ENCODE measurements around the gene MIB1.
A peak's percentile ranks its signal among the peaks of the same experiment; 100 is the strongest.
"Not testable (repeated sequence)": the region's sequence is repeated elsewhere in the genome, so short reads cannot be mapped to it uniquely, and the experiment has no call there.

Gene MIB1

DNA sequence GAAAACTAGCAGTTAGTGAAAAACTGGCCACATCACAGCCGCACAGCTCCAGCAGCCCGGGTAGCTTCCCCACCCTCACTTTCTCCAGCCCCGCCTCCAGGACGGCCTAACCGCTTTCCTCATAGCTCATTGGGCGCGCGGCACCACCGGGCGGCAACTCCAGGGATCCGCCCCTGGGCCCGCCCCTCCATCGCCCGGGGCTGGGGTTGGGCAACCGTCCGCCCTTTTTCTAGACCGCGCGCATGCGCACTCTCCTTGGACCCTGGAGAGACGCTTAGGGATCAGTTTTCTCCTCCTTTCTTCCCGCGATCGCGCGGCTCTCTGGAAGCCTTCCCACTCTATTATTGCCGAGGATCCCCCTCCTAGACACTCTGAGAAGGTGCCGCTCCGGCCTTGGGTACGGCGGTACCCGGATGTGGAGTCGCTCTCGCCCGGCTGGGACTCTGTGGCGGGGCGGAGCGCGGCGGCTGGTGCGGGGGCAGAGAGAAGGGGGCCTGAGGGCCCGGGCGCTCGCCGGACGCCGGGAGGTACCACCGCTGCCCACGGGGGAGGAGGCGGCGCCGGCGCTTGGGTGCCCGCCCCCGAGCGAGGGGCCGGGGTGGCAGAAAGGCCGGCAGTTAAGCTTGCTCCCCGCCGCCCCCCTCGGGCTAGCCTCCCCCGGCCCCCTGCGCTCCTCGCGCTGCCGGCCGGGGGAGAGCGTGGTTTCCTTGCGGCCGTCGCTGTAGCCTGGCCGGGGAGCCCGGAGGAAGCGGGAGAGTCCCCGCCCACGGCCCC is at the start of gene MIB1:
TSS of gene MIB1 (plus strand) at position 255 of the 774 bp plus-strand sequence. CDS start 792 bp downstream, outside the sequence.
- DNase-seq: peak; percentile 99

DNA sequence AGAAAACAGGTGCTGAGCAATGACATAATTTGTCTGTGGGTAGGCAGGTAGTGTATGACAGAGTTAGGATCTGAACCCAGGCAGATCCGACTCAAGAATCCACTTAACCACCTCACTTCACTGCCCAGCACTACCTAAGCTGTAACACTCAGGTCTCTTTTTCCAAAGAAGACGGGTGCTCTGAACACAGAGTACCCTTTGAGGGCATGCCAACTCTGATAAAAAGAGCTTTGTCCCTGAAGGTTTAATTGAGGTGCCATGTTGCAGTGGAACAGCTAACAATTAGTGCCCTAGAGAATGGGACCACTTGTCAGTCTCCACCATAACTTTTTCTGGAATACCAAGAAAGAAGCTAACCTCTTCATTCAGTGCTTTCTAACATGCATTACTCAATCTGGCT is 47.3 kb upstream of the MIB1 start:
- DNase-seq: no peak

DNA sequence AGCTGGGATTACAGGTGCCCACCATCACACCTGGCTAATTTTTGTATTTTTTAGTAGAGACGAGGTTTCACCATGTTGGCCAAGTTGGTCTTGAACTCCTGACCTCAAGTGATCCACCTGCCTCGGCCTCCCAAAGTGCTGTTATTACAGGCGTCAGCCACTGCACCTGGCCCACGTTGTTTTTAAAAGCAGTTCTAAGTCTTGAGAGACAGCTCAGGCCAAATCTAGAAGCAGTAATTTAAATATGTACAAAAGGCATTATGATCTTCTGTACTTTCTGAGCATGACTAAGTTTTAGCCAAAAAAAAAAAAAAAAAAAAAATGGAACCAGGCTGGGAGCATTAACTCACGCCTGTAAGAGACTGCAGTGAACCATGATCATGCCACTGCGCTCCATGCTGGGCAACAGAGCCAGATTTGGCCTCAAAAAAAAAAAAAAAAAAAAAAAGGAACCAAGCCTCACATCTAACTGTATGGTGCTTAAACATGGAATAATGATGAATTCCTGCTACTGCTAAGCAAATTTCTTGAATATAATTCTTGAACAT is 40.0 kb upstream of the MIB1 start:
- no peak for DNase-seq

DNA sequence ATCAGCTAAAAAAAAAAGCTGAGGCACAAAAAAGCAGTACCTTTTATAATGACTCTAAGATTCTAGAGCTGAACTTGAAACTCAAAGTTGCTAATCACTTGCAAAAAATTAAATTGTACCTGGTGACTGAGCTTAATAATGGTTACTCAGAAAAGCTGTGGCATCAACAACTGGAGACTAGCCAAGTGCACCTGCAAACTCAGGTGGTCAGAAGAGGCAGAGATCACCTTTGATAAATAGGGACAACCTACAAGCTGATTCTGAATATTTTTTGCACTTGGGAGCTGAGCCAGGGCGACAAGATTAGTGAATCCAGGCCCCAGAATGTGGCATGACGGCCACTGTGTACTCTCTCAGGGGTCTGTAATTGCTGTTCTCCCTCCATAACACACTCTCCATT is 39.0 kb upstream of the MIB1 start:
- no peak for DNase-seq

DNA sequence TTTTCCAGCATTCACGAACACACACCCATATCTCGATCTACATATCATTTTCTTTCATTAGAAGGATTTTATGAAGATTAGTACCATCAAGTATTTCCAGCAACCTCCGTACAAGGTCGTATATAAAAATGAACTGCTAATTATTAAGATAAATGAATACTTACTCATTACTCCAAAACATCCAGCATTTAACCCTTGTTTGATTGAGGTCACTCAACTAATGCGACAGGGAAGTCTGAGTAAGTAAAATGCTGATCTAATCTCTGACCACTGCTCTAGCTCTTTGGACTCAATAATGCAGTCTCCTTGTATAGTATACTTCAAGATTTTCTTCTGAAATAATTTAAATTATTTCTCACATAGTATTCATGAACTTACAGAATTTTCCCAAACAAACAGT is 38.0 kb upstream of the MIB1 start:
- no peak for DNase-seq

DNA sequence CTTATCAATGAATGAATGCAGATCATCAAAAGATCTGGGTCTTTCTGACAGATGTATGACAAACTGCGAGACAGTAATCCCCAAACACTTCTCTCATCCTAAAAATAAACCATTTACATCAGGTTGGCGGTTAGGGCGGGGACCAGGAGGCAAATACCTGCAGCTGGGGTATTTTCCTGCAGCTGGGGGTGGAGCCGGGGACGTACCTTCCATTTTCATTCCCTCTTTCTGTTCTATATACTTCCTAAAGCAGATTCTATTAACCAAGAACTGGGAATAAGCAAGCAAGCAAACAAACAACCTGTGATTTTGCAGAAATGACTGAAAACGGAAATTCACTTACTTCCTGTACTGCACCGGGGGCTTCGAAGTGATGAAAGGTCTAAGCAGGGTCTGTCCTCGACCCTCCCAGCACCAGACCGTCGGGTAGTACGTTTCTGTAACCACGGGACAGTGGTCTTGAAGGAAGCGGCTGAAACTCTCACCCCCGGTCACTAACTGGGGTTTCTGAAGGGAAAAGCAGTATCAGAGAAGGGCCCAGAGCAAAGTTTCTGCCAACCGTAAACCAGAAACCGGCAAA is 37.3 kb upstream of the MIB1 start:
- DNase-seq: peak; percentile 18

DNA sequence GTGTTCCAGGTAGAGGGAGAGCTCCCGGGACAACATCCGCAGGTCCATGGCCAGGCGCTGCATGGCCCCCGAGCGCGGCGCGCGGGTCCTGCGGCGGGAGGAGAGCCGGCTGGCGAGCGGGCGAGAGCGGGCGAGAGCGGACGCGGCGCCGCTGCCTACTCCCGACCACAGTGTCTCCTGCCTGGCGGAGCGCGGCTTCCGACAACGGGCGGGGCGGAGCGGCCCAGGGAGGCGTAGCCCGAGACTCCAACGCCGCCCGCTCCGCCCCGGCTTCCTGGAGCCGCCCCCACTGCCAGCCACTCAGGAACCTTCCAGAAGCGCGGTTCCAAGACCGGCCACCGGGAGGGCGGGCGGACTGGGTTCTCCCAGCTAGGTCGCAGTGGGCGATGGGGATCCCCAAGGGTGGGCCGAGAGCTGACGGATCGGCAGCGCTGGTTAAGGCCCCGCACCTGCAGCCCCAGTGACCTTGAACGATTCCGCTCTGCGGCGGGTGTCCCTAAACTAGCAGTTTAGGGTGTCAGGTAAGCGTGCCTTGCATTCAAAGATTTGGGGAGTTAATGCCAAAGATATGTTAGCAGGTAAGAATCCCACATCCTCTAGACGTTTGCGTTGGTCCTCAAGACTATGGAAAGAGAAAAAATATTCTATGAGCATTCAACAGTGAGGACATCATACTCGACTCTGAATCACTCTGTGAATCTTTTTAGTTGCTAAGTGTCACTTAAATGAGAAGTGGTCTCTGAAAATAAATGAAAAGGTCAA is 35.8 kb upstream of the MIB1 start, which contains the start of gene ABHD3:
TSS of gene ABHD3 (minus strand) at position 172 of the 762 bp plus-strand sequence. CDS start at position 63, 109 bp downstream.
- peak; percentile 91 for DNase-seq

DNA sequence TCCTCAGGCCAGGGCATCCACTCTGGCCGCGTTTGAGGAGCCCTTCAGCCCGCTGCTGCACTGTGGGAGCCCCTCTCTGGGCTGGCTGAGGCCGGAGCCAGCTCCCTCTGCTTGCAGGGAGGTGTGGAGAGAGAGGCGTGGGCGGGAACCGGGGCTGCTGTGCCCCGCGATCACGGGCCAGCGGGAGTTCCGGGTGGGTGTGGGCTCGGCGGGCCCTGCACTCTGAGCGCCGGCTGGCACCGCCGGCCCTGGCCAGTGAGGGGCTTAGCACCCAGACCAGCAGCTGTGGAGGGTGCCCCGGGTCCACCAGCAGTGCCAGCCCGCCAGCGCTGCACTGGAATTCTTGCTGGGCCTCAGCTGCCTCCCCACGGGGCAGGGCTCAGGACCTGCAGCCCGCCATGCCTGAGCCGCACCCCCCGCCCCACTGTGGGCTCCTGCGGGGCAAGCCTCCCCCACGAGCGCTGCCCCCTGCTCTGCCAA is 34.2 kb upstream of the MIB1 start:
- DNase-seq: no peak

DNA sequence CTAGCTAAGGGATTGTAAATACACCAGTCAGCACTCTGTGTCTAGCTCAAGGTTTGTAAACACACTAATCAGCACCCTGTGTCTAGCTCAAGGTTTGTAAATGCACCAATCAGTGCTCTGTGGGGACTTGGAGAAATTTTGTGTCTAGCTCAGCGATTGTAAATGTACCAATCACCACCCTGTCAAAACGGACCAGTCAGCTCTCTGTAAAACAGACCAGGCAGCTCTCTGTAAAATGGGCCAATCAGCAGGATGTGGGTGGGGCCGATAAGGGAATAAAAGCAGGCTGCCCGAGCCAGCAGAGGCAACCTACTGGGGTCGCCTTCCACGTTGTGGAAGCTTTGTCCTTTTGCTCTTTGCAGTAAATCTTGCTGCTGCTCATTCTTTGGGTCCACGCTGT is 33.5 kb upstream of the MIB1 start:
- DNase-seq: not testable (repeated sequence)

DNA sequence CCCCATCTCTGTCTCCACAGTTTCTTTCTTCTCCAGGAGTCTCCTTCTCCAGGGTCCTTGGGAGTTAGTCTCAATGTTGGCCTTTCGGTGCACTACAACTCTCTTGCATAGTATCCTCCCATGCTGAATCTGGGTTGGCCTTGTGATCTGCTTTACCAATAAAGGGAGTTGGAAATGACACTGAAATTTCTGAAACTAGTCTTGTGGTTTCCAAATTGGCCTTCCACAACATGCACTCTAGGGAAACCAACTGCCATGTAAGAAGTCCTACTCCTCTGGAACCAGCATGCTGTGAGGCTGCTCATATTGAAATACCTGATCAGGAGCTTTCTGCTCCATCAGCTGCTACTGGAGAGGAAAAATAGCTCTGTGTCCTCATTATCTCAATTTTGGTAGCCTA is 26.1 kb upstream of the MIB1 start:
- DNase-seq: no peak

DNA sequence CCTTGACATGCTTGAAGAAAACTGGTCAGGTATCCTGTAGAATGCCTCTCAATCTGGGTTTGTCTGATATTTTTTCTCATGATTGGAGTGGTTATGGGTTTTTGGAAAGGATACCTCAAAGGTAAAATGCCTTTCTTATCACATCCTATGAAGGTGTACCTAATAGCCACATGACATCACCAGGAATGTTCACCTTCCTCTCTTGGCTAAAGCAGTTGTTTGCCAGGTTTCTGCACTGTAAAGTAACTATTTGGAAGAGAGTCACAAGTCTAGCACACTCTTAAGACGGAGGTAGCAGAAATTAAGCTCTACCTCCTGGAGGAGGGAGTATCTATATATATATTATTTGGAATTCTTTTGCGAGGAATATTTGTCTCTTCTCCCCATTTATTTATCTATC is 17.9 kb upstream of the MIB1 start:
- no peak for DNase-seq

DNA sequence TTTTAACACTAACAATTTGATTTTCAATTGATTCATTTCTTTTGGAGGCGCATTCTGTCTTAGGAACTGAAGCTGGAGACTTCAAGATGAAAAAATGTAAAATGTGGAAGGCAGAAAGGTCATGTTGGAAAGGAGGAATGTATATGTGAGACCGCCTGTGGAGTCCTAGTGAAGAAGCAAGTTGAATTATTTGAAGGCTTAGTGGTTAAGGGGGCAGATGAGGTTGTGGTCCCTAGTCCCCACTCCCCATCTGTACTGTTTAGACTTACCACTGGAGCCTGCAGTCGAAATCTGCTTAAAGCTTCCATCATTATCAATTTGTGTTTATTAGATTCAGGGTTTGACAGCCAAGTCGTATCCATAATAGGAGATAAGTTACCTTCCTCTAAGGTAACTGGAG is 15.4 kb upstream of the MIB1 start:
- DNase-seq: no peak

DNA sequence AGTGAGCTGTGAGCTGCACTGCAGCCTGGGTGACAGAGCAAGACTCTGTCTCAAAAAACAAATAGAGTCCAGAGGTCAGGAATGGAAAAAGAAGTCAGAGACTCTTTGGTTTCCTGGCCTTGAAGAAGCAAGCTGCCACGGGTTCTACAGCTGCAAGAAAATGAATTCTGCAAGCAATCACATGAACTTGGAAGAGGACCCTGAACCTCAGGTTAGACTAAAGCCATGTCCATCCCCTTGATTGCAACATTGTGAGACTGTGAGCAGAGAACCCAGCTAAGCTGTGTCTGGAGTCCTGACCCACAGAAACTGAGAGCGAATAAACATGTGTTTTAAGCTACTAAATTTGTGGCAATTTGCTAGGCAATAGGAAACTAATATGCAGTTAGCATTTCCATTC is 12.9 kb upstream of the MIB1 start:
- DNase-seq: no peak

DNA sequence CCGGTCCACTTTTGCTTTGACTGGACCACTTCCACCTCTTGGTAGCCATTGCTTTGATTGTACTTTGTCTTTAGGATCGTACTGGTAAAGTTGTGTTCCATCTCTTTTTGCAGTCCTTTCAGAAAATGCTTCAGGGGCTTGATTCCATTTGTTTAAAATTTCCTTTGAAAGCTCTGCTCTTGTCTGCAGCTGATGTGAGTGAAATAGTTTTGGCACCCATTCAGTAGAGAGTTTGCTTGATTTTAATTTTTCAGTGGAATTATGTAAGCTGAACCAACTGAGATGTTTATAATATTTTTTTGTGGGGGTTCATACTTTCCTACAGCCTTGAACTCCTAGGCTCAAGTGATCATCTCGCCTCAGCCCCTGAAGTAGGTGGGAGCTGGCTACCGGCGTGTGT is 7.6 kb upstream of the MIB1 start:
- no peak for DNase-seq

DNA sequence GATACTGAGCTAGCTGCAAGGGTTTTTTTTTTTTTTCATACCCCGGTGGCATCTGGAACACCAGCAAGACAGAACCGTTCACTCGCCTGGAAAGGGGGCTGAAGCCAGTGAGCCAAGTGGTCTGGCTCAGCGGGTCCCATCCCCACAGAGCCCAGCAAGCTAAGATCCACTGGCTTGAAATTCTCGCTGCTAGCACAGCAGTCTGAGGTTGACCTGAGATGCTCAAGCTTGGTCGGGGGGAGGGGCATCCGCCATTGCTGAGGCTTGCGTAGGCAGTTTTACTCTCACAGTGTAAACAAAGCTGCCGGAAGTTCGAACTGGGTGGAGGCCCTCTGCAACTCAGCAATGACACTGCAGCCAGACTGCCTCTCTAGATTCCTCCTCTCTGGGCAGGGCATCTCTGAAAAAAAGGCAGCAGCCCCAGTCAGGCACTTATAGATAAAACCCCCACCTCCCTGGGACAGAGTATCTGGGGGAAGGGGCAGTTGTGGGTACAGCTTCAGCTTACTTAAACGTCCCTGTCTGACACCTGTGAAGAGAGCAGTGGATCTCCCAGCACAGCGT is 5.1 kb upstream of the MIB1 start:
- DNase-seq: peak; percentile 44

DNA sequence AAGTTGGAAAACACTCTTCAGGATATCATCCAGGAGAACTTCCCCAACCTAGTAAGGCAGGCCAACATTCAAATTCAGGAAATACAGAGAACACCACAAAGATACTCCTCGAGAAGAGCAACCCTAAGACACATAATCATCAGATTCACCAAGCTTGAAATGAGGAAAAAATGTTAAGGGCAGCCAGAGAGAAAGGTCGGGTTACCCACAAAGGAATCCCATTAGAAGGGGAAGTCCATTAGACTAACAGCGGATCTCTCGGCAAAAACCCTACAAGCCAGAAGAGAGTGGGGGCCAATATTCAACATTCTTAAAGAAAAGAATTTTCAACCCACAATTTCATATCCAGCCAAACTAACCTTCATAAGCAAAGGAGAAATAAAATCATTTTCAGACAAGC is 3.7 kb upstream of the MIB1 start:
- not testable (repeated sequence) for DNase-seq

DNA sequence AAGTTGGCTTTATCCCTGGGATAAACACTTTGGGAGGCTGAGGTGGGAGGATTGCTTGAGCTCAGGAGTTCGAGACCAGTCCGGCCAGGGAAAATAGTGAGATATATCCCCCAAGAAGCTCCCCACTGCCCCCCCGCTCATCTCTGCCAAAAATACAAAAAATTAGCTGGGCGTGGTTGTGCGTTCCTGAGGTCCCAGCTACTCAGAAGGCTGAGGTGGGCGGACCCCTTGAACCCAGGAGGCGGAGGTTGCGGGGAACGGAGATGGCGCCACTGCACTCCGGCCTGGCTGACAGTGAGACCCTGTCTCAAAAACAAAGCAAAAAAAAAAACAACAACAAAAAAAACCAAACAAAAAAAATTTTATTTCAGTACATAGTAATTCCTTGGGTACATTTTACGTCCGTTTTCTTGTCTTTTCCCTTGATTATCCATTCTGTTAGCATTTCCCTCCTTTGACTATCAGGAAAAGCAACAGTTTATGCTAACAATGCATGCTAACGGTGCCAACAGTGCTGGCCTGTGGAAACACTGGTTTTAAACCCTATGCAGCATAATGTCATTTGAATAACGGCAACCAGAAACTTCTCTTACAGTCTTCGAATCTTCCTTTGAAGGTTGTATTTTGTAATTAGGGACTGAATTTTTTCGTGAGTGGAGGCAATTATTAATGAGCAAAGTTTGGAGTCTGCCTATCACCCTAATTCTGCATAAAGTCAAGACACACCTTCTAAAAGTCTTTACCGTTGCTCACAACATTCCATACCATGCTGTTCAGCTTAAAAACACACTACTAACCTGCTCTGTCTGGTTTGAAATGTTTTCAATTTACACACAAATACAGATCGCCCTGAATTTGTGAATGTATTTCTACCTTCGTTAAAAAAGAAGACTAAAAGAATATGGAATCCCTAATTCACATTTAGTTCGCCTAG is 721 bp upstream of the MIB1 start:
- DNase-seq: no peak

DNA sequence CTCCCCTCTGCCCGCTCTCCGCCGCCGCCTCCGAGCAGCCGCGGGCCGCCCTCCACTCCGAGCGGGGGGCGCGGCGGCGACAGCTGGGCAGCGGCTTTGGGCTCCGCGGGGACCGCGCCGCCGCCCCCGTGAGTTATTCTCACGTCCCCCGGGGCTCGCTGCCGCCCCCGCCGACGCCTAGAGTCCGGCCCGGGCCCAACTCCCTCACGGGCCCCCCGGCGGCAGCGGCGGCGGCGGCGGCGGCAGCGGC is 645 bp downstream of the MIB1 start:
- no peak for DNase-seq

DNA sequence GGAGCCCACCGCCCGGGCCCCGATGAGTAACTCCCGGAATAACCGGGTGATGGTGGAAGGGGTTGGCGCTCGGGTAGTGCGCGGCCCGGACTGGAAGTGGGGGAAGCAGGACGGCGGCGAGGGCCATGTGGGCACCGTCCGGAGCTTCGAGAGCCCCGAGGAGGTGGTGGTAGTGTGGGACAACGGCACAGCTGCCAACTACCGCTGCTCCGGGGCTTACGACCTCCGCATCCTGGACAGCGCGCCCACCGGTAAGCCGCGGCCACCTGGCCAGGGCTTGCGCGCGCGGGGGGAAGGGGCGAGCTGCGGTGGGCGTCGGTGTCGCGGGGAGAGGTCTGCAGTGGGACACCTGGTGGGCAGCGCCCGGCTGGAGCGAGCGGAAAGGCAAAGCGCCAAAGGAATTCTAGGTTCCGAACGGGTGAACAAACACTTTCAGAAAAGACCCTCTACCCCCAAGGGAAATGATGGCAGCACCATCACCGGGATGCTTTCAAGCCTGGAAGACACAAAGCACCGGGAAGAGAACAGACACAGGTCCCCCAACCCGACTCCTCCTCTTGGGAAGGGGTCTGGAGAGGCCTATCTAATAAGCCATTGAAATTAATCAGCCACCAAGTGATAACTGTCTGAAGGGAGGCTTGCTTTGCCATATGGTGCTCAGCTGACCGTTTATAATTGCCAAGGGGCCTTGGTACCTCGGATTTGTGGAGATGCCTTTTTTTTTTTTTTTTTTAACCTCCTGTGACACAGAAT is 1.1 kb downstream of the MIB1 start:
- DNase-seq: peak; percentile 38

DNA sequence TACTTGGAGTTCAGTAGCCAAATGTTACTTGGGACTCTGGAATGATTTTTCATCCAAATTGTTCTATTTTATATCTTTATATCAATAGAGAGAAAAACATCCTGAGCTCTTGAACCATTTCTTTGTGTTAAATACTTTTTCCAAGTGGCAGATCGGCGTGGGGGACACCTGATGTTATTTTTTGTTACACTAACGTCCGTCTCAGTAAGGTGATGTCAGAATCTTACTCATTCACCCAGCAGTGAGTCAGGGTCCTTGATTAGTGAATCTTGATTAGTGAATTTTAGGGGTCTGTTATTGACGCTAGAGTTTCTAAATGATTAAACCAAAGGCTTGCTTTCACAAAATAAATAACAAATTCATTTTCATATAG is 1.7 kb downstream of the MIB1 start:
- DNase-seq: no peak

DNA sequence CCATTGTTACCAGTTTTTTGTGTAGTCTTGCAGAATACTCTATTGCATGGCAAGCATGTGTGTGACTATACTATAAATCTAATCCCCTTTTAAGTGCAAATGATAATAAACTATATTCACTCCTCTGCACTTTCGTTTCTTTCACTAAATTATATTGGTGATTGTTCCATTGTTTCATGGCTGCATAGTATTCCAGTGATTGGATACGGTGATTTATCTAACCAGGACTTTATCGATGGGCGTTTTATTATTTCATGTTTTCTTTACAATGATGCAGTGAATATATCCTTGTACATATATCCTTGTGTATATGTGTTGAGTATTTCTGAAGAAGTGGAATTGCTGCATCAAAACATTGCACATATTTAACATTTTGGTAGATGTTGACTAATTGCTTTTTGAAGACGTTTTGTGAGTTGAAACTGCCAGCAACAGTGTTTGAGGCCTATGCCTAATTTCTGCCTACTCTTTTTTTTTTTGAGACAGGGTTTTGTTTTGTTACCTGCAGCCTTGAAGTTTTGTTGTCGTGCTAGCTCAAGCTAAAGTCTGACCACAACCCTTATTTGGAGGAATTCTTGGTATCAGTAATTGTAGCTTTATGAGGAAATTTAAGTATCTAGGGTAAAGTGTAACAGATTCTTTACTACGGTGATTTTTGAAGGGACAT is 2.7 kb downstream of the MIB1 start:
- DNase-seq: no peak

Data from stimulated activated CD4-positive, alpha-beta T cell treated with anti-CD3 and anti-CD28 coated beads, Interleukin-4, amount 100 ng/mL, for 1 hour (primary cell).